A673 (cell line): Measurements from ENCODE around the gene SOX13. TPM values are rescaled to one million over a fixed set of nuclear protein-coding genes. Genes with fewer than 3 reads are reported as not detected.

ENCODE experiments used
- BruUV-seq: library from RNA; stranded (reverse); fragments of 400-500 nt; replicated peaks from 2 replicates; lab custom pipeline; 2021; lab: Mats Ljungman, UMichigan
- CTCF ChIA-PET: fragments of 300-600 bp; sonication (Branson Sonifier 250); formaldehyde crosslinking; loops from one replicate; lab custom pipeline; 2022; ENCODE audit warnings: antibody characterized with exemption; lab: Charles Lee
- POLR2A ChIA-PET: fragments of 300-600 bp; sonication (Branson Sonifier 250); formaldehyde crosslinking; loops from one replicate; lab custom pipeline; 2022; ENCODE audit warnings: antibody characterized with exemption; ENCODE audit not compliant: low non-redundant PET; lab: Charles Lee
- DNase-seq: peaks from one replicate; pipeline ENCODE4 v3.0.0-alpha.2; 2015; ENCODE audit warnings: low spot score
- H3K27ac ChIP-seq: fragments of 200-600 bp; sonication (generic); 2 replicates; pipeline ENCODE4 v1.5.1; 2016; ENCODE audit warnings: mixed run types, low read depth, mild to moderate bottlenecking, mixed read lengths, antibody characterized with exemption, low read length; ENCODE audit not compliant: poor library complexity, severe bottlenecking
- H3K27me3 ChIP-seq: fragments of 200-600 bp; sonication (generic); replicated peaks from 2 replicates; pipeline ENCODE4 v1.6.1; 2017; ENCODE audit warnings: mixed run types, low read depth, mild to moderate bottlenecking, mixed read lengths, antibody characterized with exemption, low read length; ENCODE audit not compliant: insufficient read depth, poor library complexity
- H3K36me3 ChIP-seq: fragments of 200-600 bp; sonication (generic); 2 replicates; pipeline ENCODE4 v1.6.1; 2016; ENCODE audit warnings: mixed run types, mild to moderate bottlenecking, mixed read lengths, antibody characterized with exemption, low read length; ENCODE audit not compliant: insufficient read depth, poor library complexity, severe bottlenecking
- H3K4me1 ChIP-seq: fragments of 200-600 bp; sonication (generic); 2 replicates; pipeline ENCODE4 v1.6.1; 2017; ENCODE audit warnings: mixed run types, mild to moderate bottlenecking, mixed read lengths, antibody characterized with exemption, low read length; ENCODE audit not compliant: insufficient read depth, poor library complexity, severe bottlenecking
- H3K4me3 ChIP-seq: fragments of 200-600 bp; sonication (generic); 2 replicates; pipeline ENCODE4 v1.5.1; 2016; ENCODE audit warnings: low read depth, mixed run types, mild to moderate bottlenecking, mixed read lengths, low read length; ENCODE audit not compliant: poor library complexity, severe bottlenecking
- H3K9me3 ChIP-seq: fragments of 200-600 bp; sonication (generic); 2 replicates; pipeline ENCODE4 v1.6.1; 2016; ENCODE audit warnings: mixed run types, low read depth, mild to moderate bottlenecking, mixed read lengths, antibody characterized with exemption, low read length; ENCODE audit not compliant: poor library complexity, severe bottlenecking
- EZH2 ChIP-seq: fragments of 200-600 bp; sonication (generic); IDR thresholded peaks from 2 replicates; pipeline ENCODE4 v1.6.1; 2017; ENCODE audit warnings: borderline replicate concordance, low read depth, mild to moderate bottlenecking, mixed read lengths, antibody characterized with exemption, low read length; ENCODE audit not compliant: poor library complexity, severe bottlenecking
- intact Hi-C: fragments of 100-400 bp; cut with micrococcal nuclease; formaldehyde crosslinking; loops from one replicate; pipeline ENCODE4 v1.10.0; 2022; ENCODE audit not compliant: unreplicated experiment
- total RNA-seq: library from RNA; stranded (reverse); gene quantifications from 2 replicates; pipeline ENCODE4 v1.2.3, GENCODE V29; 2021
- TF ChIP-seq, protein P1 (sequence below): fragments of 300-800, 200-600 bp; sonication (generic); conservative IDR thresholded peaks from 2 replicates; pipeline ENCODE4 v1.5.1; 2017; ENCODE audit warnings: low read depth, mild to moderate bottlenecking, antibody characterized with exemption, low read length, moderate library complexity, mixed read lengths

SOX13 gene
- total RNA-seq, 1 experiment from 2014 or later = 9.4 TPM

DNA sequence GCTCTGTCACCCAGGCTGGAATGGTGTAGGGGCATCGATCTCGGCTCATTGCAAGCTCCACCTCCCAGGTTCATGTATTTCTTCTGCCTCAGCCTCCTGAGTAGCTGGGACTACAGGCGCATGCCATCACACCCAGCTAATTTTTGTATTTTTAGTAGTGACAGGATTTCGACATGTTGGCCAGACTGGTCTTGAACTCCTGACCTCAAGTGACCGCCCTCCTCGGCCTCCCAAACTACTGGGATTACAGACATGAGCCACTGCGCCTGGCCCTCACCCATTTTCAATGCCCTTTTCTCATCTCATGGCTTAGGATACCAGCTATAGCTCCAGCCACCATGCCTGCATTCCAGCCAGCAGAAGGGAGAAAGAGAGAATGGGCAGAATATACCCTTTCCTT lies 12.9 kb upstream of the SOX13 start:
- BruUV-seq = no TSS peak
- Histone ChIP-seq H3K9me3 (no peaks in the 10 kb centered on the region), H3K36me3 (no peaks in the 10 kb centered on the region), H3K27me3 (no peaks in the 10 kb centered on the region), H3K27ac (no peak overlapping the region), H3K4me3 (no peak overlapping the region), H3K4me1 (peaks cover 2% of the 10 kb centered on the region)
- DNase-seq = no peak
- intact Hi-C loops = no loop called here
- no peak for TF ChIP-seq EZH2
- TF ChIP-seq, protein P1, sequence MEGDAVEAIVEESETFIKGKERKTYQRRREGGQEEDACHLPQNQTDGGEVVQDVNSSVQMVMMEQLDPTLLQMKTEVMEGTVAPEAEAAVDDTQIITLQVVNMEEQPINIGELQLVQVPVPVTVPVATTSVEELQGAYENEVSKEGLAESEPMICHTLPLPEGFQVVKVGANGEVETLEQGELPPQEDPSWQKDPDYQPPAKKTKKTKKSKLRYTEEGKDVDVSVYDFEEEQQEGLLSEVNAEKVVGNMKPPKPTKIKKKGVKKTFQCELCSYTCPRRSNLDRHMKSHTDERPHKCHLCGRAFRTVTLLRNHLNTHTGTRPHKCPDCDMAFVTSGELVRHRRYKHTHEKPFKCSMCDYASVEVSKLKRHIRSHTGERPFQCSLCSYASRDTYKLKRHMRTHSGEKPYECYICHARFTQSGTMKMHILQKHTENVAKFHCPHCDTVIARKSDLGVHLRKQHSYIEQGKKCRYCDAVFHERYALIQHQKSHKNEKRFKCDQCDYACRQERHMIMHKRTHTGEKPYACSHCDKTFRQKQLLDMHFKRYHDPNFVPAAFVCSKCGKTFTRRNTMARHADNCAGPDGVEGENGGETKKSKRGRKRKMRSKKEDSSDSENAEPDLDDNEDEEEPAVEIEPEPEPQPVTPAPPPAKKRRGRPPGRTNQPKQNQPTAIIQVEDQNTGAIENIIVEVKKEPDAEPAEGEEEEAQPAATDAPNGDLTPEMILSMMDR = no peak
- ChIA-PET POLR2A (no interaction called here), CTCF (no interaction called here)

DNA sequence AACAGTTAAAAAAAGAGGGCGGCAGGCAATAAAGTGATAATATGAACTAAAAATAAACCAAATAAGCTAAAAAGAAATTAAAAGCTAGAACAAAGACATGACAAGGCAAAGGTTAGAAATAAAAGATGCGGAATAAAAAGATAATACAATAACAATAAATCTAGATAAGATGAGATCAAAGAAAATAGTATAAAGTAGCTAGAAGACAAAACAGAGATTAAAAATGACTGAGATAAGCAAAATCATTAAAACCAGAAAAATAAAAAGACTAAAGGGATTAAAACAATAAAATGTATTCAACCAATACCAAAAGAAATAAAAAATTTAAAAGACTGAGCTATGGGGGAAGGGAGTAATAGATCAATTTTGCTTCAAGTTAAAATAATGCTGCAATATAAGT lies 10.8 kb upstream of the SOX13 start:
- intact Hi-C loops = no loop called here
- ChIA-PET POLR2A (no interaction called here), CTCF (no interaction called here)
- no peaks in the 10 kb centered on the region for H3K27me3 ChIP-seq
- H3K4me1 ChIP-seq = peaks cover 8% of the 10 kb centered on the region
- no peak for DNase-seq
- no peak overlapping the region for H3K4me3 ChIP-seq
- BruUV-seq = no TSS peak
- H3K27ac ChIP-seq = no peak overlapping the region
- no peak for TF ChIP-seq EZH2
- TF ChIP-seq, protein P1 = no peak
- H3K36me3 ChIP-seq = no peaks in the 10 kb centered on the region
- no peaks in the 10 kb centered on the region for H3K9me3 ChIP-seq

DNA sequence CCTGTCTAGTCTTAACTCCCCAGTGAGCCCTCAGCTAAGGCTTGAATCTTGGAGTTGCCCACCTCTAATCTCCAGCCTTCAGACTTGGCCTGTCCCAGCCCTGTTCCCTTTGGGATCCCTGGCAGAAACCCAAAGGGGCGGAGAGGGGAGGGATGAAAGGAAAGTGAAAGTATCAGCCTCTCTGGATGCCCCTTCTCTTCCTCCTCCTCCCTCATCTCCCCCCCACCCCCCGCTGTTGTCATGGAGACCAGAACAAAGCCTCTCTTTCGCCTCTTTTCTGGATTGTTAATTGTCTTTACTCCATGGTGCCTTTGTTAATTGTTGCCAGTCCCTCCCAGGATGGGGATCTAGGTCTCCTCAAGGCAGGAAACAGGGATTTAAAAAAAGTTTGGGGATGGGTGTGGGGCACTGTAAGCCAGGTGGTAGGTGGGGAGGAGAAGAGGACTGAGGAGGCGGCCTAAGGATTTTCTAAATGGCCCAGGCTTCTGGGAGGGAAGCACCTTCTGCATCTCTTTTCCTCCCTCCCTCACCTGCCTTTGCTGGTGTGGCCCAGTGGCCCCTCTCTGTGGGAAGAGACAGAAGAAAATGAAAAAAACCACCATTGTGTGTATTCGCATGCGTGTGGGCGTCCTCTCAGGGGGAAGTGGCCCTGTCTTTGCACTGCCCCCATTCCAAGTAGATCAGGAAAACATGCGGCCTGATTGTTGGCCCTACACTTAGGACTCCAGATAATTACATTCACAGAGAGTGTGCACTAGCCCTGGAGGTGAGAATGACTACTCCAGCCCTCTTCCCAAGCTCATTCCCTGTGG lies 7.5 kb upstream of the SOX13 start:
- H3K4me1 ChIP-seq = peaks cover 8% of the 10 kb centered on the region
- no peak for TF ChIP-seq EZH2
- TF ChIP-seq, protein P1 = no peak
- CTCF ChIA-PET = no interaction called here
- H3K27ac ChIP-seq = no peak overlapping the region
- POLR2A ChIA-PET = no interaction called here
- no peaks in the 10 kb centered on the region for H3K36me3 ChIP-seq
- BruUV-seq = no TSS peak
- no peak overlapping the region for H3K4me3 ChIP-seq
- intact Hi-C loops = no loop called here
- DNase-seq = peak; percentile 42
- H3K27me3 ChIP-seq = no peaks in the 10 kb centered on the region
- no peaks in the 10 kb centered on the region for H3K9me3 ChIP-seq
